Left ventricle myocardium inferior (tissue), 1 donor: Measurements from ENCODE around the gene ADSS1. TPM values are rescaled to one million over a fixed set of nuclear protein-coding genes. Genes with fewer than 3 reads are reported as not detected.

ENCODE experiments used
- DNase-seq: peaks from one replicate; pipeline ENCODE4 v3.0.0-alpha.2; 2020
- H3K27ac ChIP-seq: fragments of 200-600 bp; replicated peaks from 2 replicates; pipeline ENCODE4 v1.8.0; 2021
- H3K27me3 ChIP-seq: fragments of 200-600 bp; 2 replicates; pipeline ENCODE4 v1.8.0; 2021; ENCODE audit warnings: low read depth
- H3K36me3 ChIP-seq: fragments of 200-600 bp; 2 replicates; pipeline ENCODE4 v1.8.0; 2021
- H3K4me1 ChIP-seq: fragments of 200-600 bp; 2 replicates; pipeline ENCODE4 v1.8.0; 2021
- H3K4me3 ChIP-seq: fragments of 200-600 bp; 2 replicates; pipeline ENCODE4 v1.8.0; 2021; ENCODE audit warnings: mild to moderate bottlenecking, moderate library complexity
- H3K9me3 ChIP-seq: fragments of 200-600 bp; replicated peaks from 2 replicates; pipeline ENCODE4 v1.8.0; 2021
- intact Hi-C: fragments of 100-400 bp; cut with micrococcal nuclease; formaldehyde crosslinking; loops from one replicate; pipeline ENCODE4 v1.11.0; 2022
- total RNA-seq: library from RNA; stranded (reverse); fragmentation: NEBNext Ultra II Directional; extraction: Animal tissue kit (Norgen Biotek cat#: 25700); gene quantifications from one replicate; pipeline ENCODE4 v1.2.1, GENCODE V29; 2021
- TF ChIP-seq, protein P1 (sequence below): fragments of 200-600 bp; IDR thresholded peaks from 2 replicates; pipeline ENCODE4 v1.8.0; 2021; ENCODE audit warnings: antibody characterized with exemption, mild to moderate bottlenecking, borderline replicate concordance
- donor health status: DM: no; HTN: yes; CAD: no; lungs with severe emphysema.

Gene ADSS1
- total RNA-seq, 1 donor from 2014 or later, result 218 TPM

DNA sequence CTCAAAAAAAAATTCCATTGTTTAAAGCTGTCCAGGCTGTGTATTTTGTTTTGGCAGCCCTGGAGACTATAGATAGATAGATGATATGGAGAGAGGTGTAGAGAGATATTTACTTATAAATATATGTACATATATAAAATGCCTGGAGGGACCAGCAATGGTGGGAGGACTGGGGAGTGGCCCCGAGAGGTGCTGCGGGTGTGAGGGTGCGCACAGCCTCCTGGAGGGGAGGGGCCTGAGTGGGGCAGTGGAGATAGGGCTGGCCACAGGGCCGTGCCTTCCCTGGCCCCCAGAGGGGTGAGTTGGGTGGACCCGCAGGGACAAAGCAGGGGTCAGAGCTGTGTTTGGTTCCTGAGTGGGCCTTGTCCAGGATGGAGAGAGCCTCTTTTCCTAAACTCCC is 6.5 kb downstream of the ADSS1 start:
- H3K4me1 ChIP-seq, result peaks cover 93% of the 10 kb centered on the region
- H3K36me3 ChIP-seq, result no peaks in the 10 kb centered on the region
- TF ChIP-seq, protein P1, sequence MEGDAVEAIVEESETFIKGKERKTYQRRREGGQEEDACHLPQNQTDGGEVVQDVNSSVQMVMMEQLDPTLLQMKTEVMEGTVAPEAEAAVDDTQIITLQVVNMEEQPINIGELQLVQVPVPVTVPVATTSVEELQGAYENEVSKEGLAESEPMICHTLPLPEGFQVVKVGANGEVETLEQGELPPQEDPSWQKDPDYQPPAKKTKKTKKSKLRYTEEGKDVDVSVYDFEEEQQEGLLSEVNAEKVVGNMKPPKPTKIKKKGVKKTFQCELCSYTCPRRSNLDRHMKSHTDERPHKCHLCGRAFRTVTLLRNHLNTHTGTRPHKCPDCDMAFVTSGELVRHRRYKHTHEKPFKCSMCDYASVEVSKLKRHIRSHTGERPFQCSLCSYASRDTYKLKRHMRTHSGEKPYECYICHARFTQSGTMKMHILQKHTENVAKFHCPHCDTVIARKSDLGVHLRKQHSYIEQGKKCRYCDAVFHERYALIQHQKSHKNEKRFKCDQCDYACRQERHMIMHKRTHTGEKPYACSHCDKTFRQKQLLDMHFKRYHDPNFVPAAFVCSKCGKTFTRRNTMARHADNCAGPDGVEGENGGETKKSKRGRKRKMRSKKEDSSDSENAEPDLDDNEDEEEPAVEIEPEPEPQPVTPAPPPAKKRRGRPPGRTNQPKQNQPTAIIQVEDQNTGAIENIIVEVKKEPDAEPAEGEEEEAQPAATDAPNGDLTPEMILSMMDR, result no peak
- no peaks in the 10 kb centered on the region for H3K9me3 ChIP-seq
- no peaks in the 10 kb centered on the region for H3K27me3 ChIP-seq
- no peak overlapping the region for H3K4me3 ChIP-seq
- peak overlapping the region; percentile 98 for H3K27ac ChIP-seq
- intact Hi-C loops, result no loop called here
- no peak for DNase-seq

DNA sequence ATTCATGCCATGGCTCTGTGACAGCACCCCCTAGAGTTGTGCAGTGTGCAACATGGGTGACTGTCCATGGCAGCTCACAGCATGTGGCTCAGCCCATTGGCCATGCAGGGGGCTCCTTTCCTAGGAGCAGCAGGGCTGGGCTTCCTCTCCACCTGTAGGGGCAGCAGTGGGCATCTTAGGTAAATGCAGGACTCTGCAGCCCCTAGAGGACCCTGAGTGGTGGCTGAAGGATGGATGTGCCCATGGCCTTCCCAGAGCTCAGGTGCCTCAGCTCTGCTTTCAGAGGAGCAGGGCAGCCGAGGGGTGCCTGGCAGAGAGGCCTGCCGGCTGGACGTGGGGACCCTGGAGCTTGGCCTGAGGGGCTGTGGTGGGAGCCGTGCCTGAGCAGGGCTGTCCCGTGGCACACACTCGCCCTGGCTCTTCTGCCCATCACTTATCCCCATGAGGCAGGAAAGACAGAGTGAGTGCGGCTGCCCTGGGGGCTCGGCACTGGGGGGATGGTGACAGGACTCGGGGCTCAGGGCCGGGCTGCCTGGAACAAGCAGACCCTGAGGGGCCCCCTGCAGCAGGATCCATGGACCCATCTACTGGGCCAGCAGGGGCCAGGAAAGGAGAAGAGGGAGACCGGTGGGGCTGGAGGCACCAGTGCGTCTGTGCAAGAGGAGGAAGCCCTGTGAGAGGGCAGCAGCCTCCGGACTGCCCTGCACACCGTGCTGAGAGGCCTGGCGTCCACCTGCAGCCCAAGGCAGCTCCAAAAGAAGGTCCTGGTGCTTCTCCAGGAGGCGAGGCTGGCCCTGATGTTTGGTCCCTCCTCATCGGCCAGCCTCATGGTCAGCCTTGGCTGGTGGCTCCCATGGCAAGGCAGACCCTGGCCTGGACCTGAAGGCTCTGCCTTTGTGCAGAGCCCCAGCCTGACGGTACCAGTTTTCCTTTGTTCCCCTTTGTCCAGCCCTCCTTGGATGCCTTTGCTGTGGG is 7.6 kb downstream of the ADSS1 start:
- H3K9me3 ChIP-seq, result no peaks in the 10 kb centered on the region
- H3K4me1 ChIP-seq, result peaks cover 93% of the 10 kb centered on the region
- intact Hi-C loops, result no loop called here
- H3K36me3 ChIP-seq, result no peaks in the 10 kb centered on the region
- TF ChIP-seq, protein P1, result peak; percentile 43
- H3K27ac ChIP-seq, result peak overlapping the region; percentile 98
- DNase-seq, result no peak
- H3K4me3 ChIP-seq, result no peak overlapping the region
- no peaks in the 10 kb centered on the region for H3K27me3 ChIP-seq

DNA sequence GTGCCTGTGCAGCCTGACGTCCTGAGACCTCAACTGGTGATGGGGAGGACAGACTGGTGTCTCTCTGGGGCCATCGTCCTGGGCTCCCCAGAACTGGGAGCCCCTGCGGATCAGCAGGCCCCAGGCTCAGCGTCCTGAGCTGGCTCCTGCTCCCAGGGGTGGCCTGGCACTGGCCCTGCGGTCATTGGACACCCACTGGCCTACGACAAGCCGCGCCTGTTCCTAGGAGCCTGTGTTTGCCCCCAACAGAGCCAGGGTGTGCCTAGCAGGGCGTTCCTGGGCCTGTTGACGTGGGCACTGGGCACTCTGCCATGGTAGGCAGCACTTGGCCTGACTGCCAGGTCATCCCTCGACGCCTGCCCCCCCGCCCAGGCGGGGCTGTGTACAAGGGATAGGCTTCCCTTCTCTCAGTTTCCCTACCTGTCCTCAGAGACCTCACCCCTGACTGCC is 8.4 kb downstream of the ADSS1 start:
- intact Hi-C loops, result no loop called here
- Histone ChIP-seq H3K4me1 (peaks cover 93% of the 10 kb centered on the region), H3K27me3 (no peaks in the 10 kb centered on the region), H3K27ac (peak overlapping the region; percentile 98), H3K4me3 (no peak overlapping the region), H3K36me3 (no peaks in the 10 kb centered on the region), H3K9me3 (no peaks in the 10 kb centered on the region)
- TF ChIP-seq, protein P1, result no peak
- DNase-seq, result peak; percentile 88

DNA sequence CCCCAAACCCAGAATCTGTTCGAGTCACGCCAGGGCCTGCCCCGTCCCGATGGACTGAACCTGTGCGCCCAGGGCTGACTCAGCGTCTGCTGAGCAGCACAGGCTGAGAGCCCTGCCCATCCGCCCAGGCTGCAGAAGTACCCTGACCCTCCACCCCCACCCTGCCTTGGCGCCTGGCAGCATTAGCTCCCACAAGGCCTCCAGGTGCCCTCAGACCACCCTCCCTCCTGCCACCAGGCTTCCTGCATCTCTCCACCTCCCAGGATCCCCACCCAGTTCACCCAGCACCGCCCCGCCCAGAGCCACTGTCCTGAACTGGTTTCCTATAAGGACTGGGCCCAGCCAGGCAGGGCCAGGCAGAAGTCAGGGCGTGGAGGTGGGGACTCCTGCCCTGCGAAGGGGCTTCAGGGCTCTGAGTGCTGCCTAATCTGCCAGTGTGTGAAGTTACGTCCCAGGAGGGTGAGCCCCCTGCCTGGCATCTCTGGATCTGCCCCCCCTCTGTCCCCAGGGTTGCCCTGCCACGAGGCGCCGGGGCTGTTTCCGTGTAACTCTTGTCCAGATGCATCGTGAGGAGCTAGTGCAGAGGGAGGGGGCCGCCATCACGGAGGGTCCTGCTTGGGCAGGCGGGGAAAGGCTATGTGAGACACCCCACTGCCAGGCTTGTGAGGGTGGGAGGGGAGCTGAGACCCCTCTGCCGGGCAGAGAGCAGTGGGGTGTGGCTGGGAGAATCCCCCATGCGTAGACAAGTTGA is 9.1 kb downstream of the ADSS1 start:
- H3K4me1 ChIP-seq, result peaks cover 93% of the 10 kb centered on the region

DNA sequence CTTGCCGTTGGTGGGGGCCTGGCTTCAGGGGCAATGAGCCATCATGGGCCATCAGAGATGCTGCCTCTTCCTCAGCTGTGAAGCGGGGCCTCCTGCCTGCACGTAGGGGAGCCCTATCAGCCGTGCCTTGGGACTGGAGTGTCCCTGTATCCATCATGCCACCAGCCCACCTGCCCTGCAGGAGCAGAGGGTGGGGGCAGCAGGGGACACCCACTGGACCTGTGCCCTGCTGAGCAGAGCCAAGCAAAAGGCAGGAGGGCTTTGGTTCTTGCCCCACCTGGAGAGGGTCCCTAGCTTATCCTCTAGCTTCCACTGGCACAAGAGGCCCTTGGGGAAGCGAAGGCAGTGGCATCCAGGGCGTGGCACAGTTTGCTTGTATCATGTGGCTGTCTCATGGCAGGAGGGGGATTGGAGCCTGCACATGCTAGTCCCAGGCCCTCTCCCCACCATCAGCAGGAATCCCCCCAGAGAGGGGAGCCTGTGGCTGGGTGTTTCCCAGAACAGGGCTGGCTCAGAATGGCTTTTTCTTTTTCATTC is 10.1 kb downstream of the ADSS1 start:
- intact Hi-C loops, result no loop called here
- Histone ChIP-seq H3K27ac (peak overlapping the region; percentile 98), H3K4me1 (peaks cover 84% of the 10 kb centered on the region), H3K27me3 (no peaks in the 10 kb centered on the region), H3K9me3 (no peaks in the 10 kb centered on the region), H3K4me3 (no peak overlapping the region), H3K36me3 (peaks cover 10% of the 10 kb centered on the region)
- TF ChIP-seq, protein P1, result no peak
- no peak for DNase-seq

More for the DNA sequence above, 9.1 kb downstream of the ADSS1 start:
- intact Hi-C loops, result no loop called here
- Histone ChIP-seq H3K4me3 (no peak overlapping the region), H3K9me3 (no peaks in the 10 kb centered on the region), H3K36me3 (peaks cover 4% of the 10 kb centered on the region), H3K27ac (peak overlapping the region; percentile 98), H3K27me3 (no peaks in the 10 kb centered on the region)
- TF ChIP-seq, protein P1, result no peak
- no peak for DNase-seq
